ENCODE data around the gene ARMC5.
"Not testable (repeated sequence)": the region's sequence is repeated elsewhere in the genome, so short reads cannot be mapped to it uniquely, and the experiment has no call there.

The ARMC5 gene

DNA sequence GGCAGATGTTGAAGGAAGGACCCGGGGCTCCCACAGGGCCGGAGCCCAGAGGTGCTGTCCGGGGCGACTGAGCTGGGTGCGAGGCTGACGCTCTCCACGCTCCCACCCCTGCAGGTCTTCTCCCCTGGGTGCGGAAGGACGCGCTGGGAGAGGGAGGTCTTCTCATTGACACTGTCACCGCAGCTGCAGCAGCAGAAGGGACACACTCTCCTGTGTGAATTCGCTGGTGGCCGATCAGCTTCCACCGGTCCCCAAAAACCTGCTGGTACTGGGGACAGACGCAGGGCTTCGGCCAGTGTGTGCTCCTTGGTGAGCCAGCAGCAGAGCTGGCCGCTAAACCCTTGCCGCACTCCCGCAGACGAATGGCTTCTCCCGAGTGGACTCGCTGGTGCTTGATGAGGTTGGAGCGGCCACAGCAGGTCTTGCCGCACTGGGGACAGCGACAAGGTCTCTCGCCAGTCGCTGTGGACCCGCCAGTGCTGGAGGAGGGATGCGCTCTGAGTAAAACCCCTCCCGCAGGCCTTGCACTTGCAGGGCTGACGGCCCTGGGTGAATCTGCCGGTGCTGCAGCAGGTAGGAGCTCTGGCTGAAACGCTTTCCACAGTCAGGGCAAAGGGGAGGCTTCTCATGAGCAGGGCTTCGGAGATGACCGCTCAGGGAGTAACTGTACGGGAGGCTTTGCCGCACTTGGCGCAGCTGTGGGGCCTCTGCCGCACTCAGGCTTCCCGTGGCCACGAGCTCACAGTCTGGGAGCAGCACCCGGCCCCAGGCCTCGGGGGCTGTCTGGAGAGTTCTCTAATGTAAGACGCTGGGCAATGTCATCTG lies 22.9 kb upstream of the ARMC5 start:
- FAIRE-seq = no peak

DNA sequence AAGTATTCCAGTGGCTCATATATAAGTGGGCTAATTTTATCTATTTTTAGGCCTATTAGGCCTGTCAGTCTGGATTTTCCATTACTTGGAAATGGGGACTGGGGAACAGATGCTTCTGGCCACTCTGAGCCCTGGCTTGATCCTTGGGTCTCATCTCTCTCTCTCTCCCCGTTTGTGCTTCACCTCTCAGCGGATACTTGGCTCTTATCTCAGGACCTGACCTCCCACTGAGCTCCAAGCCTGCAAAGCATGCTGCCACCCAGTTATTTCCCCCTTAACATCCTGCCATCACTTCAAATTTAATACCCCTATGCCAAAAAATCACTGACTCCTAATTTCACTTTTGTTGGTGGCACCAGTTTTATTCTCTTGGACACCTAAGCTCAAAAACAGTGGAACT lies 20.9 kb upstream of the ARMC5 start:
- no peak for FAIRE-seq

DNA sequence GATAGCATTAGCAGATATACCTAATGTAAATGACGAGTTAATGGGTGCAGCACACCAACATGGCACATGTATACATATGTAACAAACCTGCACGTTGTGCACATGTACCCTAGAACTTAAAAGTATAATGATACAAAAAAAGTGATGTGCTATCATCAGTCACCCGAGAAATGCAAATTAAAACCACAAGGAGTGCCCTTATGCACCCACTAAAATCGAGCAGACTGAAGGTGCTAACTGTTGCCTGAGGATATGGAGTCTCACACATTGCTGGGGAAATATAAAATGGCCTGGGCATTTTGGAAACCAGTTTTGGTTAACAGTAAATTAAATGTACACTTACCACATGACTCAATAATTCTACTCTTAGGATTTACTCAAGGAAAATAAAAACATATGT lies 20.3 kb upstream of the ARMC5 start:
- not testable (repeated sequence) for FAIRE-seq

DNA sequence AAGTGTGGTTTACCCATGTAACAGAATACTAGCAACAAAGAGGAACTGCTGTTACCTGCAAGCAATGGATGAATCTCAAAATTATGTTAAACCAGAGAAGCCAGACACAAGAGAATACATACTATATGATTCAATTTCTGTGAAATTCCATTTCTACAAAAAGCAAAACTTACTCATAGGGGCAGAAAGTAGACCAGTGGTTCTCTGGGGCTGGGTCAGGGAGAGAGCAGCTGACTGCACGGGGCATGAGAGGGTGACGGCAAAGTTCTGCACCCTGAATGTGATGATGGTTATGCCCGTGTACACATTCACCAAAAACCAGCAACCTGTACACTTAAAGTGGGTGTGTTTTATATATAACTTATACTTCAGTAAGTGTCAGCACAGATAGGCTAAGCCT lies 19.8 kb upstream of the ARMC5 start:
- FAIRE-seq = no peak

DNA sequence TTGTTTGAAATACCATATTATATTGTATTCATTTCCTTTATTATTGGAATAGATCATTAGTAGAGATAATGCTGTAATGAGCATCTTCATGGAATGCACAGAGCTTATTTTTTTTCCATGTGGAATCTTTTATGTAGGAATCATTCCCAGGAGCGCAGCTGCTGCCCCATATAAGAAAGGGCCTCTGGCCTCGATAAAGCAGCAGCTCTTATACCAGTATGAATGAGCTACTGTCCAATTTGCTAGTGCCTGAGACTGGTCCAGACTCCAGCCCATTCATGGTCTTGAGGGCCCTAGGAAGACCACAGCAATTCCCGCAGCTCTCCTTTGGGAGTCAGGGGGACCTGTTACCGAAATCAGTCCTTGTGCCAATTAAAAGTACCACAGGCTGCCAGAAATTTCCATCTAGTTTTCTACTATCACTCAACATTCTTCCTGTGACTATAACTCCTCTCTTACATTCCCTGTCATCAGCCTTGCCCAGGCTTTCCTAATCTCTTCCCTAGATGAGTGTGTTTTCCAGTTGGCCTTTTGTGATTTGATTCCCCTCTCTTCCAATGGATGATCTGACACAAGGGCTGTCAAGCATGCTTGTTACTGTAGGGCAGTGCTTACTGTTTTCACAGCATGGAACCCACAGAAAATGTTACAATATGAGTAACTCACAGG lies 18.7 kb upstream of the ARMC5 start:
- FAIRE-seq = no peak

DNA sequence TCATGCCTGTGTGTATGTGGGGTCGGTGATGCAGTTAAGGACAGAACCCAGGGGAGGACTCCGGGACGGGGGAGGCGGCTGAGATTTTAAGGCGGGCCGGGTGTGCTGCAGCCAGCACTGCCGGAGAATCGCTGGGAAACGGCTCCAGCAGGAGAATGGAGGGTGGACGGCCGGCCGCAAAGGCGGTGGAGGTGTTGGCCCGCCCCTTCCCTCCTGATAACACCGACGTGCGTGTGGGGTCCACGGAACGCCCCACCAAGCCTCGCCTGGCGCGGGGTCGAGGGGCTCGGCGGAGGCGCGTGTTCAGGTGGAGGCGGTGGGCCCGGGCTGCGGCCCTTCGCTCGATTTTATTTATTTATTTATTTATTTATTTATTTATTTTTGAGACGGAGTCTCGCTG lies 17.3 kb upstream of the ARMC5 start:
- FAIRE-seq = no peak

DNA sequence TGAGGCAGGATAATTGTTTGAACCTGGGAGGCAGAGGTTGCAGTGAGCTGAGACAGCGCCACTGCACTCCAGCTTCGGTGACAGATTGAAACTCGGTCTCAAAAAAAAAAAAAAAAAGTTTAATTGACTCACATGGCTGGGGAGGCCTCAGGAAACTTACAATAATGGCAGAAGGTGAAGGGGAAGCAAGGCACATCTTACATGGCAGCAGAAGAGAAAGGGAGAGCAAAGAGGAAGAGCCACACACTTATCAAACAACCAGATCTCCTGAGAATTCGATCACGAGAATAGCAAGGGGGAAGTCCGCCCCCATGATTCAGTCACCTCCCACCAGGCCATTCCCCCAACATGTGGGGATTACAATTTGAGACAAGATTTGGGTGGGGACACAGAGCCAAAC lies 13.4 kb upstream of the ARMC5 start:
- FAIRE-seq = not testable (repeated sequence)

DNA sequence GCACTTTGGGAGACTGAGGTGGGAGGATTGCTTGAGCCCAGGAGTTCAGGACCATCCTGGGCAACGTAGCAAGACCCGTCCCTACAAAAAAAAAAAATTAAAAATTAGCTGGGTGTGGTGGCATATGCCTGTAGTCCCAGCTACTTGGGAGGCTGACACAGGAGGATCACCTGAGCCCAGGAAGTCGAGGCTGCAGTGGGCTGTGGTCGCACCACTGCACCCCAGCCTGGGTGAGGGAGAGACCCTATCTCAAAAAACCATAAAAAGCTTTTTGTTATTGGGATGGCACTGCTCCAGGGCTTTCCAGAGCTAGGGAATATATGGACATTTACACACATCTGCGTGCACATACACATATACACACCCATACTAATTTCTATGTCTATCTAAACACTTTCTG lies 8.1 kb upstream of the ARMC5 start:
- no peak for FAIRE-seq

DNA sequence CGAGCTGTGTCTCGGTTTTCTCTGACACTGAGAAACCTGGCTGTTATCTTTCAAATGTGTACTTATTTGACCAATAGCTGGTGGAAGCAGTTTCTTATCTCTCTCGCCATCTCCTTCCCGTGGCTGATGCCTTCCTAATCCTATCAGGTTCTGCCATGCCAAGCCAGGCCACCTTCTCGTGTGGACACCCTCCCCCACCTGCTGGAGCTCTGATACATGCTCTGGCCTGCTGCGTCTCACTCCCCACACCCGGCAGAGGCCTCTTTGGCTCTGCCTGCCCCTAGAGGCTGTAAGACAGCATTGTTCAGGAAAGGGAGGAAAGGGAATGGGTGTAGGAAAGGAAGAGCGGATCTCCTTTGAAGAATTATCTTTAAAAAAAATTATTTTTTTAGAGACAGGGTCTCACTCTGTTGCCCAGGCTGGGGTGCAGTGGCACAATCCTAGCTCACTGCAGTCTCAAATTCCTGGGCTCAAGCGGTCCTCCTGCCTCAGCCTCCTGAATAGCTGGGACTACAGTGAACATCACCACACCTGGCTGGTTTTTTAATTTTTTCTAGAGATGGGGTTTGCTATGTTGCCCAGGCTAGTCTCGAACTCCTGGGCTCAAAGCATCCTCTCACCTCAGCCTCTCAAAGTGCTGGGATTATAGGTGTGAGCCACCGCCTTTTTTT lies 7.5 kb upstream of the ARMC5 start:
- no peak for FAIRE-seq

DNA sequence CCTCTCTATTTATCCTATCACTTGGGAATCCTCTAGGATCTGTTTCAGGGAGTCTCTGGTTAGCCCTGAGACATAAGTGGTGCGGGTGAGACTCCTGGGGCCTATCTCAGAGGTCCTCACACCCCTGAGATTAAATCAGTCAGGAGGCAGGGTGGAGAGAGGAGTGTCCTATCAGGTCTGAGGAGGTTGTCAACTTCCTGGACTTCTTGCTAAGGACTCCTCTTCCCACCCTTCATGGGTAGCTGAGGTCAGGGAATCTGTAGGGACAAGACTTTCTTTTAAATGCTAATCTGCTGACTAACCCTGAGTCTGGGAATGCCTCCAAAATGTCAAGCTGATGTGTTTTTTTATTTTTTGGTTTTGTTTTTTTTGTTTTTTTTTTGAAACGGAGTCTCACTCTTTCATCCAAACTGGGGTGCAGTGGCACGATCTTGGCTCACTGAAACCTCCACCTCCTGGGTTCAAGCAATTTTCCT lies 6.6 kb upstream of the ARMC5 start:
- no peak for FAIRE-seq

DNA sequence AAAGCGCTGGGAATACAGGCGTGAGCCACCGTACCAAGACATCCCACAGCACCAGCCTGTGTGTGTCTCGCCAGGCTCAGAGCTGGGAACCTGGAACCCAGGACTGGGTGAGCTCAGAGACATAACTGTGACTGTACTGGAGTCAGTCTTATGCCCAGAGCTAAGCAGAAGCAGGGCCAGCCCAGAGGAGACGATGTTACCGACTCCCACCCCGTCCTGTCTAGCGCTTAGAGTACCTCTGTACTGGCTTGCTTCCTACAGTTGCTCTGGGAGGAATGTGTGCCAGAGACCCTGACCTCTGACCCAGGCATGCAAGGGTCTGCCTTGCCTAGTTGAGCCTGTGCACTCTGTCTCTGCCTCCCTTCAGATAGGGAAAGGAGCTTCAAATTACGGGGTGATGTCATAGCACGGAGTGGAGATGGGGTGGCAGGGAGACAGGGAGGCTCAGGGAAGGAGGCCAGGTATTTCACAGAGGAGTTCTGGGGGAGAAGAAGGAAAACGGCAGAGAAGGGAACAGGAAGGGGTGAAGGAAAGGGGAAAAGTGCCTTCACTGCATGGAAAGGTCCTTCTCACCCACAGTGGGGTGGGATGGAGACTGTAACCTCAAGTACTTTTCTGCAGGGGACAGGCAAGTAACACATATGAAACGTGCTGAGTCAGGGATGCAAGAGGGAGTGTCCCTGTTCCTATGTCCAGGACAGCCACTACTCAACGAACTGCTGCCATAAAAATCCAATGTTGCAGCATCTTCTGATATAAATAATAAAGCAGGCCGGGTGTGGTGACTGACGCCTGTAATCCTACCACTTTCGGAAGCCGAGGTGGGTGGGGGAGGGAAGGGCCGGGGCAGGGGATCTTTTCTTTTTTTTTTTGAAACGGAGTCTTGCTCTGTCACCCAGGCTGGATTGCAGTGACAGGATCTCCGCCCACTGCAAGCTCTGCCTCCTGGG lies 5.8 kb upstream of the ARMC5 start:
- no peak for FAIRE-seq

DNA sequence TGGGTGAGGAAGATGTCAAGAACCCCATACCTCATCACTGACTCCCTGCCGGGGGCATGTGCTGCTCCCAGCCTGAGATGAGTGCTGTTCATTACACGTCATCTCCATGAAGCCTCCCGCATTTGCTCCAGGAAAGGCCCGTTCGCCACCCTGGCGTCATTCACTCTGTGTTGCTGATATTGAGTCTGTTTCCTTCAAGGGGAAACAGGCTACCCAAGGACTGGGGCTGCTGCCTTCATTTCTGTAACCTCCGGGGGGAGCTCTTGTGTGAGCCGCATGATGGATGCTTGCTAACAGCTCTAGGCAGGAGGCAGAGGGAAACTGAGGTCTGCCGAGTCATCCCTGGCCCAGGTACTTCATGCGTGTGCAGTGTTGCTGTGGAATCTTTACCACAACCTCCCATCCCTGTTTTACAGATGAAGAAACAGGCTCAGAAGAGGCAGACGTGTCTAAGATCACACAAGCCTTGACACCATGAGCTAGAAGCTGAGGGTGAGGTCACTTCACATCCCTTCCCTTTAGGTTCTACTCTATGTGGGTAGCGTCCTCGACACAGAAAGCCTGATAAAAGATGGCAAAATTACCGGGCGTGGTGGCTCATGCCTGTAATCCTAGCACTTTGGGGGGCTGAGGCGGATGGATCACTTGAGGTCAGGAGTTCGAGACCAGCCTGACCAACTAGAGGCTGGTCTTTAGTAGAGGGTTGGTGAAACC lies 3.5 kb upstream of the ARMC5 start:
- FAIRE-seq = no peak

DNA sequence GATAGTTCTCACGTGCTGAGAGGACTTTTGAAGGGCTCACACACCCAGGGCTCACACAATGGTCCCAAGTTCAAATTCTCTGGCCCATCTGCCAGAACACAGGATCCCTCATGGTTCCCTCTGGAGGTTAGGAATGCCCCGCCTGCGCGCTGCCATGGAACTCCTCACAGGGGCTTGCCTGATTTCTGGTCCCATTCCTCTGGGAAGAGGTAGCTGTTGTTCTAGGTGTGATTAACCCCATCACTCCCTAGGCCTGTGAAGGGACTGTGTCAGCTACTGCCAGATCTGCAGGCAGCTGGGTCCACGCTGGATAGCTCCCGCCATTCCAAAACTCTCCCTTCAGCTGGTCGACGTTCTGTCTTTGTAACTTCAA lies 2.3 kb upstream of the ARMC5 start:
- no peak for FAIRE-seq

DNA sequence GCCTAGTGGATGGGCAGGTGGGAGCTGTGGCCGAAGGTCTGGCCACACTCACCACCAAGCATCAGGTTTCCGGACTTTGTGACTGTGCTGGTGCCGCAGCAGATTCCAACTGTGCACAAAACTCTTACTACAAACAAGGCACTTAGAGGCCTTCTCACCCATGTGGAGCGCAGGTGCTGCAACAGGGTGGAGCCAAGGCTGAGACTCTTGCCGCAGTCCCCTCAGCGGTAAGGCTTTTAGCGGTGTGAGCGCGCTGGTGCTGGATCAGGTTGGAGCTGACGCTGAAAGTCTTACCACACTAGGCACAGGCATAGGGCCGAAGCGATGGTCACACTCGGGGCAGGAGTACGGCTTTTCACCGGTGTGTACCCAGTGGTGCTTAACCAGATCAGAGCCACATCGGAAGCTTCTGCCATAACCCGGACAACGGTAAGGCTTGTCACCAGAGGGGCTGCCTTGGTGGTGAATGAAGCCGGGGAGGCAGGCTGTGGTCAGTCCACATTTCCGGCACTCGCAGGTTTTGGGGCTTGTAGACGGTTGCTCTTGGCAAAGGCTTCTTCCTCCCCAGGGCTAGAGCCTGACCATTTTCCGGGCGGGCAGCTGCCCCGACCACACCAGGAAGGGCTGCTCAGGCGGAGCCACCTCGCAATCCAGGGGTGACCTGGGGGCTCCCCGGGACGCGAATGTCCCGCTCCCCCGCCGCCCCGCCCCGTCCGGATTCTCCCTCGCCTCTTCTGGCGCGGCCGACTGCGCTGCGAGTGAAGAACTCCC lies 1.0 kb upstream of the ARMC5 start:
- FAIRE-seq = no peak

DNA sequence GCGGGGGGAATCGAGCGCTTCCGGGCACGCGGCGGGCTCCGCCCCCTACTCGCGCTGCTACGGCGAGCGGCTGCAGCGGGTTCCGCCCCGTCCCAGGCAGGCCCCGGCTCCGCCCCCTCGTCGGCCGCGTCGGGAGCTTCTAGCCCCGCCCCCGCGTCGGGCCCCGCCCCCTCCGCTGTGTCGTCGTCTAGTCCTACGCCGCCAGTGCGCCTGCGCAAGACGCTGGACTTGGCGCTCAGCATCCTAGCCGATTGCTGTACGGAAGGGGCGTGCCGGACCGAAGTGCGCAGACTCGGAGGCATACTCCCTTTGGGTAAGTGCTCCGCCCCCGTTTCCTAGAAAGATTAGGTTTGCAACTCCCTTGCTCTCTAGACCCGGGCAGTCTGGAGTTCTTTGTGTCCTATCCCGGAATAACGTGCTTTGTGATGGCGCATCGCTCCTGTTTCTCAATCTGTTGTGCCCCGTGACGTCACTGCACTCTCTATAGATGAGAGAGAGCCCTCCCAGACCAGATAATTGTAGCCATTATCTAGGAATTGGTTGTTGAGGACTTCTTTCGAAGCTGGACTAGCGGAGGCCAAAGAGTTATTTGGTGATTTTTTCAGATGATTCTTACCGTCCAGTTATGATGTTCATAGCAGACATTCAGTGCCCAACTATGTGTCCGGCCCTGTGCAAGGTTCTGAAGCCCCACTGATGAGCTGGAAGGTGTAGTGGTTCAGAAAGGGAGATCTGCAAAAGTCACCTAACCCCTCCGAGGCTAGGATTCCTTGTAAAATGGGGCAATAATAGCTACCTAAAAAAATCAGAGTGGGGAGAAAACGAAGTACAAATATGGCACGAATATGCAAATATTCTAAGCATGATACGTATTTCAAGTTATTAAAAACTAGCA lies 633 bp downstream of the ARMC5 start:
- no peak for FAIRE-seq

DNA sequence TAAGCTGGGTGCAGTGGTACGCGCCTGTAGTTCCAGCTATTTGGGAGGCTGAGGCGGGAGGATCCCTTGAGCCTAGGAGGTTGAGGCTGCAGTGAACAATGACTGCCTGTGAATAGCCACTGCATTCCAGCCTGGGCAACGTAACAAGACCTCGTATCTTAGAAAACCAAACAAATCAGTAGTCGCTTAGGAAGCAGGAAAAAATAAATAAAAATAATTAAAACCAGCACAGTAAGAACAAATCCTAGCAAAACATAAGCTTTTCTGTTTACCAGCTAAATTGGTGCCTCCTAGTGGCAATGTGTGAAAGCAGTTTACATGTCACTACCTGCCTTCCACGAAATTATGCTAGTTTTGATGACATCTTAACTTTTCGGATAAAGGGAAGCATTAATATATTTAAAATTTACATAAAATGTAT lies 1.3 kb downstream of the ARMC5 start:
- FAIRE-seq = no peak

DNA sequence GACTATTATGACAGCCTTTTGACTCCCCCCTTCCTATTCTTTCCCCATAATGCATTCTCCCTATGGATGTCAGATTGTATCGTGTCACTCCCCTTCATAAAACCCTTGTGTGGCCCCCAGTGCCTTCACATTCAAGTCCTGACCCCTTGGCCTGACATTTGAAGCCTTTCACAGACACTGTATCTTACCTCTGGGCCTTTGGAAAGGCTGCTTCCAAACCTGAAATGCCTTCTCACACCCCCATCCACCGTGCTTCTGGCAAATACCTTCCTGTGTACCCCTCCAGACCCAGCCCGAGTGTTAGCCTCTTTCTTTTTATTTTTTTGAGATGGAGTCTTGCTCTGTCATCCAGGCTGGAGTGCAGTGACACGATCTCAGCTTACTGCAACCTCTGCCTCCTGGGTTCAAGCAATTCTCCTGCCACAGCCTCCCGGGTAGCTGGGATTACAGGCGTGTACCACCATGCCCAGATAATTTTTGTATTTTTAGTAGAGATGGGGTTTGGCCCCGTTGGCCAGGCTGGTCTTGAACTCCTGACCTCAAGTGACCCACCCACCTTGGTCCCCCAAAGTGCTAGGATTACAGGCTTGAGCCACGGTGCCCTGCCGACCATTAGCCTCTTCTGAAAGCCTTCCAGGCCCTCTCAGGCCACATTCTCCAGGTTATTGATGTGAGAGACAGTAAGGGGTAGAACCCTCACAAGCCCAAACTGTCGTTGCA lies 2.1 kb downstream of the ARMC5 start:
- no peak for FAIRE-seq

DNA sequence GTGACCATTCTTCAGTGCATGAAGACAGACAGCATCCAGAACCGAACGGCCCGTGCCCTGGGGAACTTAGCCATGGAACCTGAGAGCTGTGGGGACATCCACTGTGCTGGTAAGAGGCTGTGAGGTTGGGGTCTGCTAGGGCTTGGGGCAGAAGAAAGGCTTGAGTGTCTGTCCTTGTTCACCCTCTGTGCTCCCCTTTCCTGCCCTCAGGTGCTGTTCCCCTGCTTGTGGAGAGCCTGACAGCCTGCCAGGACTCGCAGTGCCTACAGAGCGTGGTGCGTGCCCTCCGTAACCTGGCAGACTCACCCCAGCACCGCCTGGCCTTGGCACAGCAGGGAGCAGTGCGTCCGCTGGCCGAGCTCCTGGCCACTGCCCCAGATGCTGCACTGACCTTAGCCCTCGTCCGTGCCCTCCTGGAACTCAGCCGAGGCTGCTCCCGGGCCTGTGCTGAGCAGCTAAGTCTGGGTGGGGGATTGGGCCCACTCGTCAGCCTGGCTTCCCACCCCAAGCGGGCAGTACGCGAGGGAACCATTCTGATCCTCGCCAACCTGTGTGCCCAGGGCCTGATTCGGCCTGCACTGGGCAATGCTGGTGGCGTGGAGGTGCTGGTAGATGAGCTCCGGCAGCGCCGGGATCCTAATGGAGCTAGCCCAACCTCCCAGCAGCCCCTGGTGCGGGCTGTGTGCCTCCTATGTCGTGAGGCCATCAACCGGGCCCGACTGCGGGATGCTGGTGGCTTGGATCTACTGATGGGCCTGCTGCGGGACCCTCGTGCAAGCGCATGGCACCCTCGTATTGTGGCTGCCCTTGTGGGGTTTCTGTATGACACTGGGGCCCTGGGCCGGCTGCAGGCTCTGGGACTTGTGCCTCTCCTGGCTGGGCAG lies 2.9 kb downstream of the ARMC5 start:
- no peak for FAIRE-seq

All from colon (tissue), 2 donors.